ENCODE results near the gene RPL29. TPM values are rescaled to one million over a fixed set of nuclear protein-coding genes. Genes with fewer than 3 reads are reported as not detected.

The RPL29 gene
- total and polyA plus RNA-seq, 5 donors from 2014 or later = 1,128 to 1,661 (median 1,243) TPM

GRCh38 chr3:52032702-52033408 lies 37.2 kb upstream of the RPL29 start:
- H3K36me3 Mint-ChIP-seq = no peaks in the 10 kb centered on the region
- Histone ChIP-seq H3K36me3 (ENCODE audit: control insufficient read depth, insufficient read depth, low read length) (no peaks in the 10 kb centered on the region), H3K27ac (ENCODE audit: insufficient read depth, low read length, poor library complexity, severe bottlenecking) (no peak overlapping the region), H3K4me1 (ENCODE audit: control insufficient read depth, insufficient read depth, low read length, poor library complexity, severe bottlenecking) (no peaks in the 10 kb centered on the region), H3K27me3 (ENCODE audit: control insufficient read depth, insufficient read depth, low read length) (no peaks in the 10 kb centered on the region), H3K4me3 (ENCODE audit: low read depth, low read length) (no peak overlapping the region), H3K9me3 (ENCODE audit: control insufficient read depth in 2 of 2, low read length in 2 of 2) (no peaks in the 10 kb centered on the region)
- H3K4me3 Mint-ChIP-seq = no peak overlapping the region
- H3K27ac Mint-ChIP-seq = no peak overlapping the region
- H3K4me1 Mint-ChIP-seq = no peaks in the 10 kb centered on the region
- DNase-seq (no peak), ATAC-seq (ENCODE audit: low read depth in 2 of 2) (no peak)
- peaks cover 9% of the 10 kb centered on the region for H3K27me3 Mint-ChIP-seq
- H3K9me3 Mint-ChIP-seq = no peaks in the 10 kb centered on the region

GRCh38 chr3:52031896-52032295 lies 36.2 kb upstream of the RPL29 start:
- DNase-seq (no peak), ATAC-seq (ENCODE audit: low read depth in 2 of 2) (no peak)
- Histone ChIP-seq H3K9me3 (ENCODE audit: control insufficient read depth in 2 of 2, low read length in 2 of 2) (no peaks in the 10 kb centered on the region), H3K4me1 (ENCODE audit: control insufficient read depth, insufficient read depth, low read length, poor library complexity, severe bottlenecking) (no peaks in the 10 kb centered on the region), H3K4me3 (ENCODE audit: low read depth, low read length) (no peak overlapping the region), H3K27me3 (ENCODE audit: control insufficient read depth, insufficient read depth, low read length) (no peaks in the 10 kb centered on the region), H3K36me3 (ENCODE audit: control insufficient read depth, insufficient read depth, low read length) (no peaks in the 10 kb centered on the region), H3K27ac (ENCODE audit: insufficient read depth, low read length, poor library complexity, severe bottlenecking) (no peak overlapping the region)
- H3K9me3 Mint-ChIP-seq = no peaks in the 10 kb centered on the region
- H3K27me3 Mint-ChIP-seq = peaks cover 9% of the 10 kb centered on the region
- no peak overlapping the region for H3K27ac Mint-ChIP-seq
- H3K36me3 Mint-ChIP-seq = no peaks in the 10 kb centered on the region
- H3K4me3 Mint-ChIP-seq = no peak overlapping the region
- H3K4me1 Mint-ChIP-seq = no peaks in the 10 kb centered on the region

DNA sequence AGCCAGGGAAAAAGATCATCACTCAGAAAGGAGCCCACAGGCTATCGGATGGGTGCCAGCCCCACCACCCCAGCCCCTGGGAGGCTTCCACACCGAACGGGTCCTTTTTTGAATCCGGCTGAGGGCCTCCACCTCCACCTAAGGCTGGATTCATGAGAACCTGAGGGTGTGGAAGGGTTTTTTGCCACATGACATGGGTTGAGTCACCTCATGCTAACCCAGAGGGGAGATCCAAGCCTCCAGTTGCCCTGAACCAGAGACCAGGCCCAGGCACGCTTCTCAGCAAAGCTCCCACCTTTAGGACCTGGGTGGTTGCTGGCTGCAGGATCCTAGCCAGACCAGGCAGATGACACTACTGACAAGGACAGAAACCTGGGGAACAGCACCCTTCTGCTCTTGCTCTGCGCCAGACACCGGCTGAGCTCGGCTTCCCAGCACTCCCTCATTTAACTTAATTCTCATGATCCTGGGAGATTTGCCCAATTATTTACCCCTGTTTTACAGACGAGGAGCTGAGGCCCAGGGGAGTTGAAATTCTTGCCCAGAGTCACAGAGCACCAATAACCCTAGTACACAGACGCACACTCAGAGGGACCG lies 35.1 kb upstream of the RPL29 start:
- Mint-ChIP-seq H3K9me3 (no peaks in the 10 kb centered on the region), H3K36me3 (no peaks in the 10 kb centered on the region), H3K27me3 (peaks cover 15% of the 10 kb centered on the region), H3K4me1 (peaks cover 0 to 6% (median 2%) of the 10 kb centered on the region in 4 donors), H3K27ac (no peak overlapping the region), H3K4me3 (no peak overlapping the region)
- Histone ChIP-seq H3K27ac (ENCODE audit: insufficient read depth, low read length, poor library complexity, severe bottlenecking) (no peak overlapping the region), H3K9me3 (ENCODE audit: control insufficient read depth in 2 of 2, low read length in 2 of 2) (no peaks in the 10 kb centered on the region), H3K4me3 (ENCODE audit: low read depth, low read length) (no peak overlapping the region), H3K36me3 (ENCODE audit: control insufficient read depth, insufficient read depth, low read length) (no peaks in the 10 kb centered on the region), H3K27me3 (ENCODE audit: control insufficient read depth, insufficient read depth, low read length) (no peaks in the 10 kb centered on the region), H3K4me1 (ENCODE audit: control insufficient read depth, insufficient read depth, low read length, poor library complexity, severe bottlenecking) (no peaks in the 10 kb centered on the region)
- ATAC-seq (ENCODE audit: low read depth in 2 of 2) = no peak
- no peak for DNase-seq

DNA sequence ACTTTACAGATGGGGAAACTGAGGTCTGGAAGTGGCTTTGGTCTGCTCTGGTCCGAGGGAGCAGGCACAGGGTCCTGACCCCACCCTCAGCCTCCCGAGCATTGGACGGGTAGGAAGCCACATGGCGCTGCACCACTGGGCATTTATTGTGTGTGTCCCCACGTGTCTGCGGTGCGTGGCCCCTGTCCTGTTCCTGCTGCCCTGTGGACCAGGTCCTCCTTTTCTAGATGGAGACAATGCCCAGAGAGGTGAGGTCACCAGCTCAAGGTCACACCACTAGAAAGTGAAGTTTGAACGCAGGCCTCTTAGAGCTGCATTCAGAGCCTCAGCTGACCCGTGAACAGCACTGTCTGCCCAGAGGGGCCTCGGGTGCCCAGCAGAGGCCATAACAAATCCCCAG lies 33.8 kb upstream of the RPL29 start:
- no peak overlapping the region for H3K4me3 Mint-ChIP-seq
- H3K27ac Mint-ChIP-seq = peak overlapping the region in 1 of 3 donors; percentile 23
- peaks cover 17% of the 10 kb centered on the region for H3K27me3 Mint-ChIP-seq
- Histone ChIP-seq H3K36me3 (ENCODE audit: control insufficient read depth, insufficient read depth, low read length) (no peaks in the 10 kb centered on the region), H3K27me3 (ENCODE audit: control insufficient read depth, insufficient read depth, low read length) (no peaks in the 10 kb centered on the region), H3K9me3 (ENCODE audit: control insufficient read depth in 2 of 2, low read length in 2 of 2) (no peaks in the 10 kb centered on the region), H3K4me1 (ENCODE audit: control insufficient read depth, insufficient read depth, low read length, poor library complexity, severe bottlenecking) (no peaks in the 10 kb centered on the region), H3K27ac (ENCODE audit: insufficient read depth, low read length, poor library complexity, severe bottlenecking) (no peak overlapping the region), H3K4me3 (ENCODE audit: low read depth, low read length) (no peak overlapping the region)
- H3K4me1 Mint-ChIP-seq = peaks cover 0 to 12% (median 3%) of the 10 kb centered on the region in 4 donors
- no peak for ATAC-seq (ENCODE audit: low read depth in 2 of 2)
- no peaks in the 10 kb centered on the region for H3K9me3 Mint-ChIP-seq
- no peak for DNase-seq
- no peaks in the 10 kb centered on the region for H3K36me3 Mint-ChIP-seq

DNA sequence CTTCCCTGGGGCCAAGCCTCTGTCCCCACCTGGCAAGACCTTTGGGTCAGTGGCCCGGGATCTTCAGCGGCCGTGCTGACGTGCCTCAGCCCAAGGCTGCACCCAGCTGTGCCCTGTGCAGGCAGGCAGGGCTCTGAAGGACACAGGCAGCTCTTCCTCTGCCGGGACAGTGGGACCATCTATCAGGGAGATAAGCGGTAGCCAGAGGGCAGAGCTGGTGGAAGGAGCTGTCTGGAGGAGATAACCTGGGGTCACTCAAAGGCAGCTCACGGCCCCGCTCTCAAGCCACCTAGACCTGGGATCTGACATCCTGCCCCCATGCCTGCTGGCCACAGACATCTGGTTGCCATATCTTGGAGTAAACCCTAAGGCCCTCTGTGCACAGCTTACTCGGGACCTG lies 33.4 kb upstream of the RPL29 start:
- Mint-ChIP-seq H3K4me1 (peaks cover 0 to 12% (median 3%) of the 10 kb centered on the region in 4 donors), H3K27ac (peak overlapping the region in 1 of 3 donors; percentile 42), H3K36me3 (no peaks in the 10 kb centered on the region), H3K27me3 (peaks cover 17% of the 10 kb centered on the region), H3K9me3 (no peaks in the 10 kb centered on the region), H3K4me3 (no peak overlapping the region)
- H3K27me3 ChIP-seq (ENCODE audit: control insufficient read depth, insufficient read depth, low read length) = no peaks in the 10 kb centered on the region
- no peak for ATAC-seq (ENCODE audit: low read depth in 2 of 2)
- no peaks in the 10 kb centered on the region for H3K4me1 ChIP-seq (ENCODE audit: control insufficient read depth, insufficient read depth, low read length, poor library complexity, severe bottlenecking)
- no peak overlapping the region for H3K27ac ChIP-seq (ENCODE audit: insufficient read depth, low read length, poor library complexity, severe bottlenecking)
- H3K36me3 ChIP-seq (ENCODE audit: control insufficient read depth, insufficient read depth, low read length) = no peaks in the 10 kb centered on the region
- no peak for DNase-seq
- H3K4me3 ChIP-seq (ENCODE audit: low read depth, low read length) = no peak overlapping the region
- no peaks in the 10 kb centered on the region for H3K9me3 ChIP-seq (ENCODE audit: control insufficient read depth in 2 of 2, low read length in 2 of 2)

DNA sequence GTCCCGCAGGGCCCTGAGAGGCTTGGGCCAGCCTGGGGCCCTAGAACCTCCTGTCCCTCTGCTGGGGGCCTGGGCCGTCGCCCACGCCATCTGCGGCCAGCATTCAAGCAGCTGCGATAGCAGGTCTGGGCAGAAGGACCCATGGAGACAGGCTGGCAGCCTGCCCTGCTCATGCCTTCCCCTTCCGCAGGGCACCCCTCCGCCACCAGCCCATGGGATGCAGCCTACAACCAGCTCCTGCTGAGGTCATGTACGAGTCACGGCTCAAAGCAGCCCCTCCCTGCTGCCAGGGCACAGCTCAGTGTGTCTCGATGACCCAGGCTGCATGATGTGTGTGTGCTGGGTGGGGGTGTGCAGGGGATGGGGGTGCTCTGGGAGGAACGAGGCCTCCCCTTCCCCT lies 32.9 kb upstream of the RPL29 start:
- Histone ChIP-seq H3K27me3 (ENCODE audit: control insufficient read depth, insufficient read depth, low read length) (no peaks in the 10 kb centered on the region), H3K27ac (ENCODE audit: insufficient read depth, low read length, poor library complexity, severe bottlenecking) (no peak overlapping the region), H3K4me3 (ENCODE audit: low read depth, low read length) (no peak overlapping the region), H3K36me3 (ENCODE audit: control insufficient read depth, insufficient read depth, low read length) (no peaks in the 10 kb centered on the region), H3K4me1 (ENCODE audit: control insufficient read depth, insufficient read depth, low read length, poor library complexity, severe bottlenecking) (no peaks in the 10 kb centered on the region), H3K9me3 (ENCODE audit: control insufficient read depth in 2 of 2, low read length in 2 of 2) (no peaks in the 10 kb centered on the region)
- DNase-seq (no peak), ATAC-seq (ENCODE audit: low read depth in 2 of 2) (no peak)
- H3K4me3 Mint-ChIP-seq = no peak overlapping the region
- no peaks in the 10 kb centered on the region for H3K9me3 Mint-ChIP-seq
- H3K4me1 Mint-ChIP-seq = peaks cover 0 to 12% (median 3%) of the 10 kb centered on the region in 4 donors
- H3K36me3 Mint-ChIP-seq = no peaks in the 10 kb centered on the region
- peaks cover 17% of the 10 kb centered on the region for H3K27me3 Mint-ChIP-seq
- H3K27ac Mint-ChIP-seq = no peak overlapping the region

DNA sequence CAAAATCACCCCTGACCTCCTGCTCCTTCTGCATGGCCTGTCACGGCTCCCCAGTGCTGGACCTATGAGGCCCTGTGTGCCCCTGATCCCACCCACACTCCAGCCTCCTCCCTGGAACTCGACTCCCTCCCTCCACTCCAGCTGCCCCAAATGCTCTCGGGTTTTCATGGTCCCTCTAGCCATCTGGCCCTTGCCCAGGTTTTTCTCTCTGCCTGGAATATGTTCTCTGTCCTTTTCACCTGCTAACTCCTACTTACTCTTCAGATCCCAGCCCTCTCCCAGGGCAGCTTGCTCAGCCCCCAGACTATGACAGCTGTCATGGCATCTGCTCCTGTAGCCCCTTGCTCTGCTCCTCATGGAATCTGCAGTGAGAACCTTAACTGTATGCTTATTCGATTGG lies 30.3 kb upstream of the RPL29 start:
- Histone ChIP-seq H3K27me3 (ENCODE audit: control insufficient read depth, insufficient read depth, low read length) (no peaks in the 10 kb centered on the region), H3K36me3 (ENCODE audit: control insufficient read depth, insufficient read depth, low read length) (no peaks in the 10 kb centered on the region), H3K9me3 (ENCODE audit: control insufficient read depth in 2 of 2, low read length in 2 of 2) (no peaks in the 10 kb centered on the region), H3K4me1 (ENCODE audit: control insufficient read depth, insufficient read depth, low read length, poor library complexity, severe bottlenecking) (no peaks in the 10 kb centered on the region), H3K4me3 (ENCODE audit: low read depth, low read length) (no peak overlapping the region), H3K27ac (ENCODE audit: insufficient read depth, low read length, poor library complexity, severe bottlenecking) (no peak overlapping the region)
- Mint-ChIP-seq H3K4me1 (peaks cover 0 to 12% (median 4%) of the 10 kb centered on the region in 4 donors), H3K27me3 (peaks cover 17% of the 10 kb centered on the region), H3K36me3 (no peaks in the 10 kb centered on the region), H3K27ac (peak overlapping the region in 2 of 3 donors; percentile 52 to 81), H3K9me3 (no peaks in the 10 kb centered on the region), H3K4me3 (no peak overlapping the region)
- ATAC-seq (ENCODE audit: low read depth in 2 of 2) = no peak
- no peak for DNase-seq

DNA sequence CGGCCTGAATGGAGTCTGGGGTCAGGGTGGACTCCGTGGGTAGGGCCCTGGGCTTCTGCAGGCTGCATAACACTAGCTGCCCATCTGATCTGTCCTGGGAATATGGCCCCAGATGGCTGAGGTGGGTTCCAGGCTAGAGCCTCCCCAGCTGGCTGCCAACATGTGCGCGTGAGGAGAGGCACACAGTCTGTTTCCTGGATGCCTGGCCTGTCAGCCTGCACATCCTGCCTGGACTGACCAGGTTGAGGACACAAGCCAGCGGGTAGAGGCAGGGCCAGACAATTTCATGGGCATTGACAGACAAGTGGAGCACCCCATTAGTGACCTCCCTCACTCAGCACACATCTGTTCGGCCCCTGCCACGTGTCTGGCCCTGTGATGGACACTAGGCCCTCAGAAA lies 29.8 kb upstream of the RPL29 start:
- ATAC-seq (ENCODE audit: low read depth in 2 of 2) (no peak), DNase-seq (no peak)
- Histone ChIP-seq H3K27me3 (ENCODE audit: control insufficient read depth, insufficient read depth, low read length) (no peaks in the 10 kb centered on the region), H3K4me3 (ENCODE audit: low read depth, low read length) (no peak overlapping the region), H3K9me3 (ENCODE audit: control insufficient read depth in 2 of 2, low read length in 2 of 2) (no peaks in the 10 kb centered on the region), H3K36me3 (ENCODE audit: control insufficient read depth, insufficient read depth, low read length) (no peaks in the 10 kb centered on the region), H3K4me1 (ENCODE audit: control insufficient read depth, insufficient read depth, low read length, poor library complexity, severe bottlenecking) (no peaks in the 10 kb centered on the region), H3K27ac (ENCODE audit: insufficient read depth, low read length, poor library complexity, severe bottlenecking) (no peak overlapping the region)
- H3K4me3 Mint-ChIP-seq = no peak overlapping the region
- H3K27ac Mint-ChIP-seq = peak overlapping the region in 1 of 3 donors; percentile 15
- peaks cover 17% of the 10 kb centered on the region for H3K27me3 Mint-ChIP-seq
- H3K9me3 Mint-ChIP-seq = no peaks in the 10 kb centered on the region
- no peaks in the 10 kb centered on the region for H3K36me3 Mint-ChIP-seq
- peaks cover 0 to 12% (median 4%) of the 10 kb centered on the region in 4 donors for H3K4me1 Mint-ChIP-seq
